ENCODE measurements around the gene TMPRSS9. TPM values are rescaled to one million over a fixed set of nuclear protein-coding genes. Genes with fewer than 3 reads are reported as not detected.

The TMPRSS9 gene
- total RNA-seq, 1 experiment from 2014 or later, result 0.66 TPM

- Mint-ChIP-seq H3K9me3 (ENCODE audit: unreplicated experiment) (no peaks in the 10 kb centered on the region), H3K4me1 (ENCODE audit: low read depth, unreplicated experiment) (no peaks in the 10 kb centered on the region), H3K27me3 (ENCODE audit: insufficient read depth, unreplicated experiment) (no peaks in the 10 kb centered on the region), H3K36me3 (ENCODE audit: insufficient read depth, unreplicated experiment) (no peaks in the 10 kb centered on the region), H3K27ac (ENCODE audit: unreplicated experiment) (no peak overlapping the region), H3K4me3 (ENCODE audit: unreplicated experiment) (no peak overlapping the region)
- TF ChIP-seq CTCF (IDR thresholded peaks at IDR 0.05; ENCODE audit: insufficient read depth in 1 of 2, low read depth in 1 of 2, low read length in 1 of 2, severe bottlenecking in 1 of 2, unreplicated experiment in 1 of 2), result no peak
- no peak overlapping the region for H3K4me3 ChIP-seq (ENCODE audit: low read depth, low read length)
- intact Hi-C loops (cut with micrococcal nuclease; ENCODE audit: unreplicated experiment), result no loop called here
- no peaks in the 10 kb centered on the region for H3K9me3 ChIP-seq
- ChIA-PET POLR2A (no interaction called here), CTCF (no interaction called here)
- no peaks in the 10 kb centered on the region for H3K4me1 ChIP-seq
- H3K27me3 ChIP-seq (replicated peaks; ENCODE audit: control insufficient read depth, insufficient read depth, low read length), result no peaks in the 10 kb centered on the region
- DNase-seq, result no peak
- BruUV-seq (replicated peaks), result no TSS peak
- no peaks in the 10 kb centered on the region; the same call in none of the 2 replicates for H3K36me3 ChIP-seq (ENCODE audit: control insufficient read depth, insufficient read depth, low read length)
Observed at GRCh38 chr19:2353159-2353886, 6.7 kb upstream of the TMPRSS9 start.

- no peaks in the 10 kb centered on the region for H3K4me1 ChIP-seq
- no peaks in the 10 kb centered on the region for H3K9me3 ChIP-seq
- Mint-ChIP-seq H3K9me3 (ENCODE audit: unreplicated experiment) (no peaks in the 10 kb centered on the region), H3K36me3 (ENCODE audit: insufficient read depth, unreplicated experiment) (no peaks in the 10 kb centered on the region), H3K27ac (ENCODE audit: unreplicated experiment) (no peak overlapping the region), H3K27me3 (ENCODE audit: insufficient read depth, unreplicated experiment) (no peaks in the 10 kb centered on the region), H3K4me3 (ENCODE audit: unreplicated experiment) (no peak overlapping the region), H3K4me1 (ENCODE audit: low read depth, unreplicated experiment) (no peaks in the 10 kb centered on the region)
- H3K27me3 ChIP-seq (replicated peaks; ENCODE audit: control insufficient read depth, insufficient read depth, low read length), result no peaks in the 10 kb centered on the region
- DNase-seq, result no peak
- POLR2A ChIA-PET, result no interaction called here
- CTCF ChIA-PET, result no interaction called here
- no peaks in the 10 kb centered on the region; the same call in none of the 2 replicates for H3K36me3 ChIP-seq (ENCODE audit: control insufficient read depth, insufficient read depth, low read length)
- no peak overlapping the region for H3K4me3 ChIP-seq (ENCODE audit: low read depth, low read length)
- intact Hi-C loops (cut with micrococcal nuclease; ENCODE audit: unreplicated experiment), result no loop called here
- TF ChIP-seq CTCF (IDR thresholded peaks at IDR 0.05; ENCODE audit: insufficient read depth in 1 of 2, low read depth in 1 of 2, low read length in 1 of 2, severe bottlenecking in 1 of 2, unreplicated experiment in 1 of 2), result no peak
- no TSS peak for BruUV-seq (replicated peaks)
Observed at GRCh38 chr19:2353887-2354592, 6.0 kb upstream of the TMPRSS9 start.

GRCh38 chr19:2354670-2355069 is 5.4 kb upstream of the TMPRSS9 start:
- H3K27me3 ChIP-seq (replicated peaks; ENCODE audit: control insufficient read depth, insufficient read depth, low read length), result no peaks in the 10 kb centered on the region
- DNase-seq, result no peak
- ChIA-PET POLR2A (no interaction called here), CTCF (no interaction called here)
- BruUV-seq (replicated peaks), result no TSS peak
- intact Hi-C loops (cut with micrococcal nuclease; ENCODE audit: unreplicated experiment), result no loop called here
- no peaks in the 10 kb centered on the region for H3K36me3 Mint-ChIP-seq (ENCODE audit: insufficient read depth, unreplicated experiment)
- no peaks in the 10 kb centered on the region for H3K9me3 Mint-ChIP-seq (ENCODE audit: unreplicated experiment)
- no peak overlapping the region for H3K4me3 Mint-ChIP-seq (ENCODE audit: unreplicated experiment)
- H3K36me3 ChIP-seq (ENCODE audit: control insufficient read depth, insufficient read depth, low read length), result no peaks in the 10 kb centered on the region; the same call in none of the 2 replicates
- TF ChIP-seq CTCF (IDR thresholded peaks at IDR 0.05; ENCODE audit: insufficient read depth in 1 of 2, low read depth in 1 of 2, low read length in 1 of 2, severe bottlenecking in 1 of 2, unreplicated experiment in 1 of 2), result no peak
- no peak overlapping the region for H3K27ac Mint-ChIP-seq (ENCODE audit: unreplicated experiment)
- no peaks in the 10 kb centered on the region for H3K4me1 Mint-ChIP-seq (ENCODE audit: low read depth, unreplicated experiment)
- H3K4me1 ChIP-seq, result no peaks in the 10 kb centered on the region
- no peaks in the 10 kb centered on the region for H3K27me3 Mint-ChIP-seq (ENCODE audit: insufficient read depth, unreplicated experiment)
- H3K9me3 ChIP-seq, result no peaks in the 10 kb centered on the region
- no peak overlapping the region for H3K4me3 ChIP-seq (ENCODE audit: low read depth, low read length)

Measured in Caco-2 (cell line).